HL-60 (cell line): ENCODE data around the gene DIPK1A.

Experiments used
- DNase-seq, 2 experiments: peaks; one replicate each; pipeline ENCODE4 v3.0.0-alpha.2; 2010 to 2020; ENCODE audit warnings: low read depth in 1 of 2, low spot score in 1 of 2
- H3K27ac ChIP-seq: fragments of 250-450 bp; sonication (Bioruptor Pico); replicated peaks from 2 replicates; pipeline ENCODE4 v1.5.1; 2020; ENCODE audit warnings: mild to moderate bottlenecking, moderate library complexity
- H3K27me3 ChIP-seq: fragments of 250-450 bp; sonication (Bioruptor Pico); 2 replicates; pipeline ENCODE4 v1.5.1; 2021; ENCODE audit warnings: mild to moderate bottlenecking, moderate library complexity; ENCODE audit not compliant: insufficient read depth, poor library complexity, severe bottlenecking
- H3K4me3 ChIP-seq: replicated peaks from 2 replicates; pipeline ENCODE4 v1.5.1; 2011; ENCODE audit warnings: mild to moderate bottlenecking, control low read depth, low read length; ENCODE audit not compliant: insufficient read depth
- GABPA ChIP-seq: IDR thresholded peaks from 2 replicates; pipeline ENCODE4 v1.6.1; 2012; ENCODE audit warnings: low read depth
- POLR2AphosphoS5 ChIP-seq: IDR thresholded peaks from 2 replicates; pipeline ENCODE4 v1.6.1; 2012; ENCODE audit warnings: low read depth
- SPI1 ChIP-seq: IDR thresholded peaks from 2 replicates; pipeline ENCODE4 v1.6.1; 2012; ENCODE audit warnings: low read depth, mild to moderate bottlenecking, borderline replicate concordance
- TF ChIP-seq, protein P1 (sequence below): IDR thresholded peaks from 2 replicates; pipeline ENCODE4 v1.6.1; 2012; ENCODE audit warnings: low read depth; ENCODE audit not compliant: insufficient replicate concordance
- TF ChIP-seq, protein P2 (sequence below): IDR thresholded peaks from one replicate; pipeline ENCODE4 v1.5.1; 2011; ENCODE audit warnings: low read length, control low read depth, inconsistent platforms; ENCODE audit not compliant: insufficient read depth

DIPK1A gene

DNA sequence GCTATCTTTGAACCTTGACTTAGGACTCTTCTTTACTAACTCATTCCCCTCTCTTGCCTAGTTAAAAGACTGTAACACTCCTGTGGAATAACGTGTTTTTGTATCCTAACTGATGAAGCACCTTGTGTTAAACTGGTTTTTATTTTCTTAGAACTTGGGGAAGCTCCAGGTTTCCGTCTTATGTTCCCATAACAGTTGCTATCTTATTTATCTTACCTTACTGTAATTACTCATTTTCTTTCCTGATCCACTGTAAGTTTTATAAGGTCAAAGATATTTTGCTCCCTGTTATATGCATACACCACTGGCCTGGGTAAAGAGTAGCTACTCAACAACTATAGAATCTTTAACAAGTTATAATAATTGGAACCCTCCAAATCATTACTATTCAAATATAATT lies 86.3 kb downstream of the DIPK1A start:
- DNase-seq: no peak
- TF ChIP-seq, protein P1, sequence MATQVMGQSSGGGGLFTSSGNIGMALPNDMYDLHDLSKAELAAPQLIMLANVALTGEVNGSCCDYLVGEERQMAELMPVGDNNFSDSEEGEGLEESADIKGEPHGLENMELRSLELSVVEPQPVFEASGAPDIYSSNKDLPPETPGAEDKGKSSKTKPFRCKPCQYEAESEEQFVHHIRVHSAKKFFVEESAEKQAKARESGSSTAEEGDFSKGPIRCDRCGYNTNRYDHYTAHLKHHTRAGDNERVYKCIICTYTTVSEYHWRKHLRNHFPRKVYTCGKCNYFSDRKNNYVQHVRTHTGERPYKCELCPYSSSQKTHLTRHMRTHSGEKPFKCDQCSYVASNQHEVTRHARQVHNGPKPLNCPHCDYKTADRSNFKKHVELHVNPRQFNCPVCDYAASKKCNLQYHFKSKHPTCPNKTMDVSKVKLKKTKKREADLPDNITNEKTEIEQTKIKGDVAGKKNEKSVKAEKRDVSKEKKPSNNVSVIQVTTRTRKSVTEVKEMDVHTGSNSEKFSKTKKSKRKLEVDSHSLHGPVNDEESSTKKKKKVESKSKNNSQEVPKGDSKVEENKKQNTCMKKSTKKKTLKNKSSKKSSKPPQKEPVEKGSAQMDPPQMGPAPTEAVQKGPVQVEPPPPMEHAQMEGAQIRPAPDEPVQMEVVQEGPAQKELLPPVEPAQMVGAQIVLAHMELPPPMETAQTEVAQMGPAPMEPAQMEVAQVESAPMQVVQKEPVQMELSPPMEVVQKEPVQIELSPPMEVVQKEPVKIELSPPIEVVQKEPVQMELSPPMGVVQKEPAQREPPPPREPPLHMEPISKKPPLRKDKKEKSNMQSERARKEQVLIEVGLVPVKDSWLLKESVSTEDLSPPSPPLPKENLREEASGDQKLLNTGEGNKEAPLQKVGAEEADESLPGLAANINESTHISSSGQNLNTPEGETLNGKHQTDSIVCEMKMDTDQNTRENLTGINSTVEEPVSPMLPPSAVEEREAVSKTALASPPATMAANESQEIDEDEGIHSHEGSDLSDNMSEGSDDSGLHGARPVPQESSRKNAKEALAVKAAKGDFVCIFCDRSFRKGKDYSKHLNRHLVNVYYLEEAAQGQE: no peak
- TF ChIP-seq POLR2AphosphoS5 (no peak), GABPA (no peak), SPI1 (no peak)
- TF ChIP-seq, protein P2, sequence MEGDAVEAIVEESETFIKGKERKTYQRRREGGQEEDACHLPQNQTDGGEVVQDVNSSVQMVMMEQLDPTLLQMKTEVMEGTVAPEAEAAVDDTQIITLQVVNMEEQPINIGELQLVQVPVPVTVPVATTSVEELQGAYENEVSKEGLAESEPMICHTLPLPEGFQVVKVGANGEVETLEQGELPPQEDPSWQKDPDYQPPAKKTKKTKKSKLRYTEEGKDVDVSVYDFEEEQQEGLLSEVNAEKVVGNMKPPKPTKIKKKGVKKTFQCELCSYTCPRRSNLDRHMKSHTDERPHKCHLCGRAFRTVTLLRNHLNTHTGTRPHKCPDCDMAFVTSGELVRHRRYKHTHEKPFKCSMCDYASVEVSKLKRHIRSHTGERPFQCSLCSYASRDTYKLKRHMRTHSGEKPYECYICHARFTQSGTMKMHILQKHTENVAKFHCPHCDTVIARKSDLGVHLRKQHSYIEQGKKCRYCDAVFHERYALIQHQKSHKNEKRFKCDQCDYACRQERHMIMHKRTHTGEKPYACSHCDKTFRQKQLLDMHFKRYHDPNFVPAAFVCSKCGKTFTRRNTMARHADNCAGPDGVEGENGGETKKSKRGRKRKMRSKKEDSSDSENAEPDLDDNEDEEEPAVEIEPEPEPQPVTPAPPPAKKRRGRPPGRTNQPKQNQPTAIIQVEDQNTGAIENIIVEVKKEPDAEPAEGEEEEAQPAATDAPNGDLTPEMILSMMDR: no peak
- Histone ChIP-seq H3K27ac (no peak overlapping the region), H3K27me3 (no peaks in the 10 kb centered on the region), H3K4me3 (no peak overlapping the region)

DNA sequence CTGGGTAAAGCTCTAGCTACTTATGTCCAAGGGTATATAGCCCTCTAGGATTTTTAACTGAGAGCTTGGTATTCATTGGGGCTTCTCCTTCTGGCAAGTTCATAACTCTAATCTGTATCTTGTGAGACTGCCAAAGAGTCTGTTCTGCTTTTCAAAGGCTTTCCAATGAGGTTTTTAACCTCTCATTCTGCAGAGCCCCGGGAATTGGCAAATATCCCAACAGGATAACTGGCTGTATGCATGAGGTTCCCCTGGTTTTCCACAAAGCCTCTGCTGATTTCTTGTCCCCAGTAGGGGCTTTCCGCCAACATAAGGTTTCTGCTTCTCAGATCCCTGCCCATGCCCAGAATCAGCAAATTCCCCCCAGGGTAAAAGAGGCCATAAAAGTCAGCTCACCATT lies 88.5 kb downstream of the DIPK1A start:
- H3K4me3 ChIP-seq: no peak overlapping the region
- no peak for DNase-seq
- no peaks in the 10 kb centered on the region for H3K27me3 ChIP-seq
- H3K27ac ChIP-seq: no peak overlapping the region
- TF ChIP-seq POLR2AphosphoS5 (no peak), SPI1 (no peak), GABPA (no peak)
- TF ChIP-seq, protein P1: no peak
- TF ChIP-seq, protein P2: no peak

DNA sequence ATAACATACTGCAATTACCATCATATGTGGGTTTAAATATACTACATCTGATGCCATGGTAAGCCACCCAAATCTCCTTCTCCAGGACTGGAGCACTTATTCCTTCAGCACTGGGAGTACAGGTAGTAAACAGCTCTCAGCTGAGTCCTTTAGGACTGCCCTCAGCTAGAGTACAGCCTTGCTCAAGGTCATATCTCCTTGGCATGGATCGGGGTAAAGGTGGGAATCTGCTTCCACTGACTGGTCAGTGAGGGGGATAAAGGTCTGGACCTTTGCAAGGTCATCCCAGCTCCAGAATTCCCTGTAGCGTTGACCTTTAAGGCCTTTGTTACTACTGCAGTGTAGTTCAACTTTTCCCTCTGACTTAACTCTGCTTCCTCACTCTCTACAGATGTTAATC lies 90.7 kb downstream of the DIPK1A start:
- H3K27ac ChIP-seq: no peak overlapping the region
- DNase-seq: no peak
- TF ChIP-seq SPI1 (no peak), GABPA (no peak), POLR2AphosphoS5 (no peak)
- TF ChIP-seq, protein P1: no peak
- TF ChIP-seq, protein P2: no peak
- H3K4me3 ChIP-seq: no peak overlapping the region
- no peaks in the 10 kb centered on the region for H3K27me3 ChIP-seq
